Type B pancreatic cell (in vitro differentiated cells): Measurements from ENCODE around the gene HOXA13. TPM values are rescaled to one million over a fixed set of nuclear protein-coding genes. Genes with fewer than 3 reads are reported as not detected.
A peak's percentile ranks its signal among the peaks of the same experiment; 100 is the strongest.

ENCODE experiments used
- DNase-seq: peaks from one replicate; pipeline ENCODE4 v3.0.0; 2021; ENCODE audit warnings: mixed read lengths; ENCODE audit not compliant: unreplicated experiment; ENCODE audit errors: extremely low spot score
- H3K27ac Mint-ChIP-seq: 2 replicates; pipeline ENCODE4 v1.8.0; 2021; ENCODE audit warnings: mild to moderate bottlenecking, mixed read lengths
- H3K27me3 Mint-ChIP-seq: 2 replicates; pipeline ENCODE4 v1.8.0; 2021; ENCODE audit warnings: mixed read lengths
- H3K36me3 Mint-ChIP-seq: 2 replicates; pipeline ENCODE4 v1.8.0; 2021; ENCODE audit warnings: mixed read lengths
- H3K4me1 Mint-ChIP-seq: one replicate; pipeline ENCODE4 v1.8.0; 2021; ENCODE audit warnings: mixed read lengths; ENCODE audit not compliant: unreplicated experiment
- H3K4me3 Mint-ChIP-seq: 2 replicates; pipeline ENCODE4 v1.8.0; 2021; ENCODE audit warnings: mild to moderate bottlenecking, mixed read lengths
- H3K9me3 Mint-ChIP-seq: 2 replicates; pipeline ENCODE4 v1.8.0; 2021; ENCODE audit warnings: mixed read lengths
- total RNA-seq: library from RNA; stranded (reverse); gene quantifications from 2 replicates; pipeline ENCODE4 v1.2.1, GENCODE V29; 2021; ENCODE audit warnings: low replicate concordance
- TF ChIP-seq, protein P1 (sequence below): fragments of 200-600 bp; sonication (generic); conservative IDR thresholded peaks from 2 replicates; pipeline ENCODE4 v1.5.0; 2021; ENCODE audit warnings: antibody characterized with exemption, mild to moderate bottlenecking

Gene HOXA13
- total RNA-seq, 1 donor from 2014 or later, result 0.75 TPM

DNA sequence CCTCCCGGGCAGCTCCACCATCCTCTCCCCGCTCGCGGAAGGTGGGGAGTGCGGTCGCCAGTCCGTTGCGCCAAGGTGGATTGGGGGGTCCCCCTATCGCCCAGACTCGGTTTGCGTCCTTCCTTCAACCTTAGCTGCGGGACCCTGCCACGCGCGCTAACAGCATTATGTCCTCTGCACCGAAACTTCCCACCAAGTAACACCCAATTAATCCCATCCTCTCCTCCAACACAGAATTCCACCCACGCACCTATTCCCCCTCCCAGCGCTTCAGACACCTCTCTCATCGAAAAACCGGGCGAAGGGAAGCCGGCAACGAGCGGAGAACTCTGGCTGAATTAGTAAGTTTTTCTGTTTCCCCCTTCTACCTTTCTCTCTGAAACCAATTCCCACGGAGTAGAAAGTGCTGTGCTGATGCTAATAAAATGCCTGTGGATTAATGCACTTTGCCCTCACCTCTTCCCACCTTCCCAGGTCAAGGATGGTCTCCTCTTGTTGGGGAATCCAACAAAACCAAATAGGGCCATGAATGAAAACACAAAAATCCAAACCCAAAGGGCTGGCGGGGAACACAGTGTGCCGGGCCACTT, 48.5 kb downstream of the HOXA13 start:
- Mint-ChIP-seq H3K27me3 (peaks cover 87% of the 10 kb centered on the region), H3K4me3 (peak overlapping the region; percentile 91), H3K4me1 (peaks cover 27% of the 10 kb centered on the region), H3K36me3 (peaks cover 12% of the 10 kb centered on the region), H3K9me3 (no peaks in the 10 kb centered on the region), H3K27ac (peak overlapping the region; percentile 65)
- TF ChIP-seq, protein P1, sequence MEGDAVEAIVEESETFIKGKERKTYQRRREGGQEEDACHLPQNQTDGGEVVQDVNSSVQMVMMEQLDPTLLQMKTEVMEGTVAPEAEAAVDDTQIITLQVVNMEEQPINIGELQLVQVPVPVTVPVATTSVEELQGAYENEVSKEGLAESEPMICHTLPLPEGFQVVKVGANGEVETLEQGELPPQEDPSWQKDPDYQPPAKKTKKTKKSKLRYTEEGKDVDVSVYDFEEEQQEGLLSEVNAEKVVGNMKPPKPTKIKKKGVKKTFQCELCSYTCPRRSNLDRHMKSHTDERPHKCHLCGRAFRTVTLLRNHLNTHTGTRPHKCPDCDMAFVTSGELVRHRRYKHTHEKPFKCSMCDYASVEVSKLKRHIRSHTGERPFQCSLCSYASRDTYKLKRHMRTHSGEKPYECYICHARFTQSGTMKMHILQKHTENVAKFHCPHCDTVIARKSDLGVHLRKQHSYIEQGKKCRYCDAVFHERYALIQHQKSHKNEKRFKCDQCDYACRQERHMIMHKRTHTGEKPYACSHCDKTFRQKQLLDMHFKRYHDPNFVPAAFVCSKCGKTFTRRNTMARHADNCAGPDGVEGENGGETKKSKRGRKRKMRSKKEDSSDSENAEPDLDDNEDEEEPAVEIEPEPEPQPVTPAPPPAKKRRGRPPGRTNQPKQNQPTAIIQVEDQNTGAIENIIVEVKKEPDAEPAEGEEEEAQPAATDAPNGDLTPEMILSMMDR, result no peak
- peak; percentile 67 for DNase-seq

DNA sequence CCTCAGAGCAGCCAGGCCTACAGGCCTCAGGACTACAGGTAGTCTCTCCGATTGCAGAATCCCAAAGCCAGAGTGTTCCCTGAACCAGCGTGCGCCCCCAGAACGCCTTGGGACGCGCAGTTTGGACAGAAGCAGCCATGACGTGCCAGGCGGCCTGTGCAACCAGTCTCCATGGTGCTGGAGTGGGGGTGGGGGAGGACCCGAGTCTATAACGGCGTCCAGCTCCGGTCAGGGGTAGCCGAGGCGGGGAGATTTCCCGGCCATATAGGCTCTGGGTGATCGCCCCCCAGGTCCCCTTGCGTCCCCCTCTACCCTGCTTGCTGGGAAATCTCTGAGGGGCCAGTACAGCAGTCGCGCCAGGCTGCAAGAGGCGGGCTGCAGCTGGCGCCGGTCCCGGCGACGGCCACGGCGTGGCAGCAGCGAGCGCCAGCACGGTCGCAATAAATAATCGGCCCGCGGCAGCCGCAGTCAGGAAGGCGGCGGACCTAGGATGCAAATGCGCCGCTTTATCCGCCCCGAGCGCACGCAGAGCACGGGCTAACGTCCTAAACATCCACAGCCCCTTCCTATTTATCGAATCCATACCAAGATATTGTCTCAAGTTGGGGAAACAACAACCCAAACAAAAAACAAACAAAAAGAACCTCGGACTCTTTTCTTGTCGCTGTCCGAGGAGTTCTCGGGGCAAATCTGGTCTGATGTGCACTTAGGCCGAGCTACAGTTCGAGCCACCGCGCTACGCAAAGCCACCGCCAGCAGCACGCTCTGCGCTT, 49.1 kb downstream of the HOXA13 start:
- peak overlapping the region; percentile 65 for H3K27ac Mint-ChIP-seq
- peaks cover 18% of the 10 kb centered on the region for H3K36me3 Mint-ChIP-seq
- DNase-seq, result peak; percentile 88
- H3K4me3 Mint-ChIP-seq, result peak overlapping the region; percentile 91
- no peaks in the 10 kb centered on the region for H3K9me3 Mint-ChIP-seq
- H3K27me3 Mint-ChIP-seq, result peaks cover 86% of the 10 kb centered on the region
- TF ChIP-seq, protein P1, result peak; percentile 89
- peaks cover 31% of the 10 kb centered on the region for H3K4me1 Mint-ChIP-seq

DNA sequence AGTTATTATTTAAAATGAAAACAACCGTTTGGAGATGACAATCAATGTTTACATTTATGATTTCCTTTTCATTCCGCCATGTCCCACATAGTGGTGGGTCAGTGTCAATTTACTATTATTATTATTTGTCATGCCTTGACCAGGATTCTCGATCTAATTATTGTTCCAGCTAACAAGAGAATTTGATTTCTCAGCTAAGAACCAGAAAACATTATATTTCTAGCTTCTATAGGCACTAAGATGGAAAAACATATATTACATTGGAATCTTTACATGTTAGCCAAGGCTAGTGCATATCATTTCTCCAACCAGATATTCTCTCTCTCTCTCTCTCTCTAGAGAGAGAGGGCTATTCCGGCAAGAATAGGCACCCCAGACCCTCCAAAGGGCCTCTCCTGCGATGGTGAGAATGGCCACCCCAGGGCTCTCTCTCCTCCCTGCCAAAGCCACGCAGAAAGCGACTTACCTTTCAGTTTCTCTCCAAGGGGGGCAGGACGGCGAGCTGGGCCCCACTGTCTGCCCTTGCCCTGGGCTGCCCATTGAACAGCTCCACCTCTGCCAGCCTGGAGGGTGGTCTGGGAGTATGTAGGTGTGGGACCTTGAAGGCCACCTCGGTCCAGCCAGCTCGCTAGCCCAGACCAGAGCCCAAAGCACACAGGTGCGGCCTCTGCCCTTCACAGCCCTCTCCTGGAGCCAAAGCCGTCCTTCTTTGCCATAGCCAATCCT, 49.9 kb downstream of the HOXA13 start:
- Mint-ChIP-seq H3K27me3 (peaks cover 84% of the 10 kb centered on the region), H3K4me1 (peaks cover 30% of the 10 kb centered on the region), H3K9me3 (no peaks in the 10 kb centered on the region), H3K27ac (peak overlapping the region; percentile 65), H3K36me3 (peaks cover 18% of the 10 kb centered on the region), H3K4me3 (peak overlapping the region; percentile 91)
- TF ChIP-seq, protein P1, result no peak
- no peak for DNase-seq

DNA sequence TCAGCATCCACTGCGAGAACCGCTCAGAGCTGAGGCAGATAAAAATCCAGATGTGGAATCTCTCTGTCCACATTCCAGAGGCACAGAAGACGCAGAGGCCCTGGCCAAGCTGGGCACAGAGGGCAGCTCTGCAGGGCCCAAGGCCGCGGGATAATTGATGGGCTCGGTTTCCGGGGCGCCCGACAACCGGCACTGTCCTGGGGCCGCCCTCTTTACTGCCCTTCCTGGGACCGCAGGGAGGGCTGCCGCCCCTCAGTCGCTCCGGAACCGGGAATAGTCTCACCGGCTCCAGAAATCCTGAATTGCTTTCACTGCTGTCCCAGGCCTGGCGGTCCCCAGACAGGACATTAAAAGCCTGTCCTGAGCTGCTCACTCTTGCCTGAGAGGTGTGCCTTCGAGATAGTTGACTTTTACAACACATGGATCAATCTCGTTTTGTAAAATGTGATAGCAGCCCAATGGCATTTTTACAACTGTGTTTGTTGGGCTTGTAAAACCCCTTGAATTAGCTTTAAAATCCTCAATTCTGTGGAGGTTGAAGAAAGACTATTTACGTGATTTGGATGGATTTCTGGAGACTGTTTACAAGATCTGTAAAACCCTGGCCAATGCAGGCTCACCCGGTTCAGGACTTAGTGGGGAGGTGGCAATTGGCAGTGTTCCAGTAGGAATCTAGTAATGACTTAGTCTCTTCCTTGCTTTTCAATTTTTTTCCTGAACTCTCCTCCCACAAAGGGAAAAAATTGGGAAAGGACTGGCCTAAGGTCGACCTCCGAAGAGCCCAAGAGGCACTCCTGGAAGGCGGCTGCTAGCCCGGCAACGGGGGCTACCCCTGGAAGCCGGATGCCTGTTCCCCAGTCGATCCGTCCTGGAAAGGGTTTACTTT, 50.9 kb downstream of the HOXA13 start:
- peak overlapping the region; percentile 91 for H3K4me3 Mint-ChIP-seq
- peaks cover 15% of the 10 kb centered on the region for H3K36me3 Mint-ChIP-seq
- H3K4me1 Mint-ChIP-seq, result peaks cover 31% of the 10 kb centered on the region
- DNase-seq, result no peak
- TF ChIP-seq, protein P1, result no peak
- H3K9me3 Mint-ChIP-seq, result no peaks in the 10 kb centered on the region
- H3K27me3 Mint-ChIP-seq, result peaks cover 82% of the 10 kb centered on the region
- H3K27ac Mint-ChIP-seq, result peak overlapping the region; percentile 88
